HPDE6-E6E7 (cell line): ENCODE measurements around the gene ZNF324.
"Not testable (repeated sequence)": the region's sequence is repeated elsewhere in the genome, so short reads cannot be mapped to it uniquely, and the experiment has no call there.

Source experiments
- DNase-seq: peaks from one replicate; pipeline ENCODE4 v3.0.0; 2011; ENCODE audit warnings: missing footprints; ENCODE audit errors: extremely low spot score

ZNF324 gene

GRCh38 chr19:58471736-58472135, 4.9 kb downstream of the ZNF324 start:
- DNase-seq, result no peak

GRCh38 chr19:58473775-58474174, 6.9 kb downstream of the ZNF324 start:
- no peak for DNase-seq

DNA sequence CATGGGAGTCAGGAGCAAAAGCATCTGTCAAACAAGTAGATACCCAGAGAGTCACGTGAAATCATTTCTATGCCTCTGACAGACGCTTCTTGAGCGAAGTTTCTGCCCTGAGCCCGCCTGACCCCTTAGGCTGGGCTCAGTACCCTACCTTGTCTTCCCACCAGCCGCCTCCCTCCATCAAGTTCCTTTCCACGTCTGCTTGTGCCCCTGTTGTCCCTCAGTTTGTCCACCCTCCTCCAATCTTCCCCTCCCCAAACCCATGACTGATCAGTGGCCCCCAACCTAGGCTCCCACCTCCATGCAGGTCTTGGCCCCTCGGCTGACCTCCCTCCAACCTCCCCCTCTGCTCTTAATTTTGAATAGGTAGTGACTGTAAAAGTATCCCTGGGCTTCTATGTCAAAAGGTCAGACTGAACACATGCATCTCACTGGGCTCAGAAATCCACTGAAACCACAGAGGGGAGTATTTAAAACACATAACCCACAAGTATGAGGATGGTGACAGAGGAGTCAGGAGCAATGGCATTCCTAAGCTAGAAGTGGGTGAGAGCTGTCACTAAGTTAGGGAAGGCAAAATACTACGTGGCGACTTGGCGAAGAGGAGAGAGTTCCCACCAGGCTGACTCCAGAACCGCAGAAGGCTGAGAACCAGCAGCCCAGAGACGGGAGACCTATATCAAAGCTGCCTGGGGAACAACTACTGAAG, 7.6 kb downstream of the ZNF324 start:
- DNase-seq, result no peak

GRCh38 chr19:58474997-58475713, 8.3 kb downstream of the ZNF324 start:
- no peak for DNase-seq

GRCh38 chr19:58475714-58476497, 9.0 kb downstream of the ZNF324 start, which contains the start of gene ZNF446:
TSS of gene ZNF446 (plus strand) at chr19:58476352. CDS start at chr19:58477219, 867 bp downstream.
- peak; percentile 98 for DNase-seq

DNA sequence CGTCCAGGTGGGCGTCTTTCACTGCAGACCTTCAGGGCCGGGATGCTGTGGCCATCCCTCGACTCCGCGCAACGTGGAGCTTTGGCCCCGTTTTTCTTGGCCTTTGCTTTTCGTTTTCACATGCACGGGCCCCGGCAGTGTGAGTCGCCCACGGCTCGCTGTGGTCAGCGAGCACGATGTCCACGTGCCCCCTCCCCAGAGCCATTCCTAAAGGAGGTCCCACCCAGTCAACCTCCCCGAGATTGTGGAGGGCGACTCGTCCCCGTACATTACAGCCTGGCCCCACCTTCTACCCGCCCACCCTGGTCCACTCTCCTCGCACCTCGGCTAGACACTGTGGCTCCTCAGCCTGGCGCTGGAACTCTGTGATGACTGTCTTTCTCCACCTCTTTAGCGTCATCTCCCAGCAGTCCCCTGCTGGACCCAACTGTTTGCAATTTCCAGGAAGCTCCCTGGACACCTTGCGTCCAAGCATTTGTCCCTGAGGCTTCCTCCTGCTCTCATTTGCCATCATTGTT, 9.7 kb downstream of the ZNF324 start:
- DNase-seq, result no peak

DNA sequence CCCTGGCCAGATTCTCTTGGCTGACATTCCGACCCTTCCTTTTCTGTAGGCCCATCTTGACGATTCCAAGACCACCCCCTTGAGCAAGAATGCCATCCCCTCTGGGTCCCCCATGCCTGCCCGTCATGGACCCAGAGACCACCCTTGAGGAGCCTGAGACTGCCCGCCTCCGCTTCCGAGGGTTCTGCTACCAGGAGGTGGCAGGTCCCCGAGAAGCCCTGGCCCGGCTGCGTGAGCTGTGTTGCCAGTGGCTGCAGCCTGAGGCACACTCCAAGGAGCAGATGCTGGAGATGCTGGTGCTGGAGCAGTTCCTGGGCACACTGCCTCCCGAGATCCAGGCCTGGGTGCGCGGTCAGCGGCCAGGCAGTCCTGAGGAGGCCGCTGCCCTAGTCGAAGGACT, 10.2 kb downstream of the ZNF324 start:
- DNase-seq, result no peak

GRCh38 chr19:58477871-58478270, 11.0 kb downstream of the ZNF324 start:
- no peak for DNase-seq

DNA sequence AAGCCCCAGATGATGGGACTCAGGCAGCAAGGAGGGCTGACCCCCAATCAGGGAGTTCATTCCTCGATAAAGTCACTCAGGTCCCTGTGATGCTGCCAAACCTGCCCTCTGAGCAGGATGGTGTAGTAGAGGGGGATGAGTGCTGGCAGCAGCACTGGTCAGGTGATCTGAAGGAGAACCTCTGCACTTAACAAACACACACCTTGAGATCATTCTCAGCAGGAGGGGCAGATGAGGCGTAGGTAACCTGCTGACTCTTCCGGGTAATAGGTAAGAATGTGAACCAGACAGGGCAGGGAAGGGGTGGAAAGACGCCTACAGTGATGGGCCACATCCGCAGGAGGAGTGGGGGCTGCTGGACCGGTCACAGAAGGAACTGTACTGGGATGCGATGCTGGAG, 12.4 kb downstream of the ZNF324 start:
- DNase-seq, result no peak

DNA sequence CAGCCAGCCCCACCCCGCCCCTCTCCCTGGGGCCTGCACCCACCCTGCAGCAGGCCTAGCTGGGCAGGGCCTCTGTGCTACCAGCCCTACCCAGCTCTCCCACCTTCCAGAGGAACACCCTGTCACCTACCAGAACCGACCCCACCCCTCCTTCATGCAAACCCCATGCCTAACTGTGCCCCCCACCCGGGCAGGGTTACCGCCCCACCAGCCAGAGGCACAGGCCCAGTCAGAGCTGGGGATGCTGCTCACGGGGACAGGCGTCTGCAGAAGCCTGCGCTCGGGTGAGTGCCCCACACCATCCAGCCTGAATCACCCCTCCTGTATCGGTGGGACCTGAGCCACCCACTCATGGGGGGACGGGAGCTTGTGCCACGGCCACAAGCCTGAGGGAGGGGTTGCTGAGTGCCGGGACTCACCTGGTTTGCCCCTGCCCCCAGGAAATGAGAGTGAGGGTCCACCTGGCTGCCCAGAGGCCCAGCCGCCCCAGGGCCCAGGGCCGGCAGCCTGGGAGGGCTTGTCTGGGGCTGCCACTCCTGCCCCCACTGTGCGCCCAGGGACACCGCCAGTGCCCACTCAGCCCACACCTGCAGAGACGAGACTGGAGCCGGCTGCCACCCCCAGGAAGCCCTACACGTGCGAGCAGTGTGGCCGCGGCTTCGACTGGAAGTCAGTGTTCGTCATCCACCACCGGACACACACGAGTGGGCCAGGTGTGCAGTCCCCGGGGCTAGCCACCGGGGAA, 13.0 kb downstream of the ZNF324 start:
- no peak for DNase-seq

GRCh38 chr19:58480481-58480830, 13.6 kb downstream of the ZNF324 start:
- no peak for DNase-seq

DNA sequence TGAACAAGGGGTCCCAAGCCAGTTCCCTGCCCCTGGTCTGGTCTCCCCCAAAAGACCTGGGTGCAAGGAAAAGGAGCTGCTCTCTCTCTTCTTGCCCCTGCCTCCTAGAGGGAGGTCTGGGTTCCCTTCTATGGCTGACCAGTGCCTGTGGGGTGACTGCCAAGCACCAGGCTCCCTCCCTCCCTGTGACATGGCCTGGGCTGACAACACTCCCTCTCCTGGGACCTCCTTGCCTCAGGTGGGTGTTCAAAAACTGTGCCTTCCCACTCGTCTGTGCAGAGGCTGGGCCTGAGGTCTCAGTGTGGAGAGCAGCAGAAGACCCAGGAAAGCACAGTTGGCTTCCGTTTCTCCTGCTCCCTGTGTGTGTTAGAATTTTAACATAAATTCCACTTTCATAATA, 14.0 kb downstream of the ZNF324 start:
- DNase-seq, result no peak

DNA sequence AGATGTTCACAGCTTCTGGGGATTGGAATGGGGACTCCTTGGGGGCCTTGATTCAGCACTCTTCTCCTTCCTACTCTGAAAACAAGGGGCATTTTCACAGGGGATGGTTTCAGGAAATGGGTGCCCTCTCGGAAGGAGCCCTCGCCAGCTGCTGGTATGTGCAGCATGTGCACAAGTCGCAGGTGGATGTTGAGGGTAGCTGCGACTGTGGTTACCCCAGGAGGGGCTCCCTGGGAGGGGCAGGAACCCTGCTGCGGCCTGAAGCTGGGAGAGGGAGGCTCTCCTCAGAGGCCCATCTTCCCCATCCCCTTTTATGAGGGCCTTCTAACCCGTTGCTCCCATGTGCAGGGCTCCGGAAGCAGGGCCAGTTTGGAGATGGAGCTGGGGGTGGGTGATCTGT, 15.5 kb downstream of the ZNF324 start:
- no peak for DNase-seq

GRCh38 chr19:58483776-58484175, 16.9 kb downstream of the ZNF324 start:
- no peak for DNase-seq

- not testable (repeated sequence) for DNase-seq
Measured at GRCh38 chr19:58484349-58484748, 17.5 kb downstream of the ZNF324 start.

DNA sequence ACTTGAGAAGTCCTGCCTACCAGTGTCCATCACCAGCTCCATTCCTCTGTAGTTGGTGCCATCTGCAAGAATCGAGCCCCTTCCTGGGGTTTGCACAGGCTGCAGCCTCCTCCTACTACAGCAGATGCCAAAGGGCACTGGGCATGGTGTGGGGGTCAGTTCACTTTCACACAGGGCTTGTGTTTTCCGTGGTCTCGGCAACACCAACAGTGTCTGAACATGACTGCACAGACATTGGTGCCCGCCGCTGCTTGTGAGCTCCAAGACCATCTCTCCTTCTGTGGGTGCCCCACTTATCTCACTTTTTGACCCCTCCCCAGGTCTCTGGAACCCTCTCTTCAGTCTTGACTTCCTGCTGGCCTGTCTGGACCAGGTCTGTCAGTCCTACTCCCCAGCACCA, 24.5 kb downstream of the ZNF324 start:
- no peak for DNase-seq

DNA sequence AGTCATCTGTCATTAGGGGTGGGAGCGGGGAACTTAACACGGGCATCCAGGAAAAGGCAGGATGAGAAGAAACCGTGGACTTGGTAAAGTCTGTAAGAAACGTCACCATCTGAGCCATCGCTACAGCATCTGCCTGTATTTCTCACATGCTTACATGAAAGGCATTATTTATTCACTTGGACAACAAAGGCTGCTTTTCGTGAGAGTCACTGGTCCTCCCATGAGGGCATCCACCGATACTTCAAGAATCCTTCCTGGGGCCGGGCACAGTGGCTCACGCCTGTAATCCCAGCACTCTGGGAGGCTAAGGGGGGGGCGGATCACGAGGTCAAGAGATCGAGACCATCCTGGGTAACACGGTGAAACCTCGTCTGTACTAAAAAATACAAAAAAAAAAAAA, 25.4 kb downstream of the ZNF324 start:
- no peak for DNase-seq

DNA sequence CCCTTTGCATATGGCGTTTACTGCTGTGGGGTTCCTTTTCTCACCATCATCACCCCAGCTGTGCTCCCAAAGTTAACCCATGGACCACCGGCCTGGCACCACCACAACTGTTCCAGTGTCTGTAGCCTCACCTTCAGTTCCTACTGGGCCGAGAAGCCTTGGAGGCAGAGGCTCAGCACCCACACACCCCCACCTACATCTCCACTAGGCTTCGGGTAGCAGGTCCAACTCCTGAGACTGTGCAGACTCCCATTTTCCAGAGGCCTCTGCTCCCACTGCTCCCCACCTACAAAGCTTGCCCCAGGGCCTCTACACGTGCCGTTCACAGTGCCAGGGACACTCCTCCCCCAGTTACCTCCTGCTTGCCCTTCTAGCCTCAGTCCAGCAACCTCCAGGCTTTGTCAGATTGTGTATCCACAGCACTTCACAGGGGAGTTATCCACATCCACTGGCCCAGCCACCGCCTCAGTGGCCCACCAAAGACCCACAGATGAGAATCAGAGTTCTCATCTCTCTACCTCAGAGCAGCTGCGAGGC, 30.8 kb downstream of the ZNF324 start:
- no peak for DNase-seq

DNA sequence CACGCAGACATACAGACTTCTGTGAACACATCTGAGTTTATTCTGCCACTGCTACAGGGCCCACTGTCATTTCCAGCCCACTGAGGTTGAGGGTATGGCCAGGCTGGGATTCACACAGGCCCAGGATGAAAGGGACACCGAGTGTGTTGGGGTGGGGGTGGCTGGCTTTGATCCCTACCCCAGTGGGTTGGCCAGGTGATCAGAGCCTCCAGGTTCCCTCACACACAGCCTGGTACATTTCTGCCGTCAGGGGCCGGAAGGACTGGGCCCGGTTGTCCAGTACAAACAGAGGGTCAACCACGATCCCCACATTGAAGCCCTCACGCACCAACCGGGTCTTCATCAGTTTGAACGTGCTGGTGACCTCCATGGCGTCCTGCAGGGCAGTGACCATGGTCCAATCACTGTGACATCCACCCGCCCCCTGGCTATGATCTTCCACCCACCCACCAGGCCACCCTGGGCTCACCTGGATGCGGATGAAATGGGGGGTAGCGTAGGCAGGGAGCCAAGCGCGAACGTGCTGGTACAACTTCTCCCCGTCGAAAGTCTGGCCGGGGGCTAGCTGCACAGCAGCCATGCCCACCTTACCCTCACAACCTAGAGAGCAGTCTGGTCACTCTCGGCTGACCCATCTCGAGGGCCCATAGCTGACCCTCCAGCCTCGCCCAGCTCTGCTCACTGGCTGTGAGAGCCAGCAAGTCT, 31.6 kb downstream of the ZNF324 start:
- DNase-seq, result no peak

DNA sequence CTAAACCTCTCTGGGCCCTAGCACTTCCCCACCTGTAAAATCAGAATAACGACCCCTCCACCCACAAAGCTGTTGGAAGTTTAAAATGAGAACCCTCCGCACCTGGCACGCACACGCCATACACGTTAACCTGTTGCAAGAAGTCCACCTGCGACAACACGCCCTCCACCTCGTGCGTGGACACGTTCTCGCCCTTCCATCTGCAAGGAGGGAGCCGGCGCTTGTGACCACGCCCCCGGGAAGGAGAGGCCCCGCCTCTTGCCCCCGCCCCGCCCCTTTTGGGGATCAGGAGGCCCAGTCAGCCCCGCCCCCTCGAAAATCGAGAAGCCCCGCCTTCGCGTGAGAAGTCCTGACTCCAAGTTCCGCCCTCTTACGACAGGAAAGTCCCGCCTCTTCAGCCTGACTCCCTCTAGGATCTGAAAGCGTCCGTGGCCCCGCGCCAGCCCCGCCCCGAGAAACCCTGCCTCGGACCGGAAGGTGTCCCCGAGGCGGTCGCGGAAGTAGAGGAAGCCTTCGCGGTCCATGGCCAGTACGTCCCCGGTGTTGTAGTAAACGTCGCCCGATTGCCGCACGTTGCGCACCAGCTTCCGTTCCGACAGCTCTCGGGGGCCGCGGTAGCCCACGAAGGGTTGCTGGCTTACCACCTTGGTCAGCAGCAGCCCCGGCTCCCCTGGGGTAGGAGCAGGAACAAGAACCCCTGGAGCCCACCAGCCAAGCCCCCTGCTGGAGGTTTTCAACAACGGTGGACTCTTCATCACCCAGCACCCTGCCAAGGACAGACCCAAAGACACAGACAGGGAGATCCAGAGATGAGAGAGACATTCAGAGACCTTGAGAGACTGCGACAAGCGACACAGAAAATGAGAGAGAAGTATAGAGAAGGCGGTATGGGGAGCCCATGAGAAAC, 32.4 kb downstream of the ZNF324 start:
- DNase-seq, result peak; percentile 99
